ENCODE results near the gene SYT1.

- TF ChIP-seq EZH2 (IDR thresholded peaks at IDR 0.05; ENCODE audit: insufficient read depth, low read length) = no peak
- TF ChIP-seq, protein P1, sequence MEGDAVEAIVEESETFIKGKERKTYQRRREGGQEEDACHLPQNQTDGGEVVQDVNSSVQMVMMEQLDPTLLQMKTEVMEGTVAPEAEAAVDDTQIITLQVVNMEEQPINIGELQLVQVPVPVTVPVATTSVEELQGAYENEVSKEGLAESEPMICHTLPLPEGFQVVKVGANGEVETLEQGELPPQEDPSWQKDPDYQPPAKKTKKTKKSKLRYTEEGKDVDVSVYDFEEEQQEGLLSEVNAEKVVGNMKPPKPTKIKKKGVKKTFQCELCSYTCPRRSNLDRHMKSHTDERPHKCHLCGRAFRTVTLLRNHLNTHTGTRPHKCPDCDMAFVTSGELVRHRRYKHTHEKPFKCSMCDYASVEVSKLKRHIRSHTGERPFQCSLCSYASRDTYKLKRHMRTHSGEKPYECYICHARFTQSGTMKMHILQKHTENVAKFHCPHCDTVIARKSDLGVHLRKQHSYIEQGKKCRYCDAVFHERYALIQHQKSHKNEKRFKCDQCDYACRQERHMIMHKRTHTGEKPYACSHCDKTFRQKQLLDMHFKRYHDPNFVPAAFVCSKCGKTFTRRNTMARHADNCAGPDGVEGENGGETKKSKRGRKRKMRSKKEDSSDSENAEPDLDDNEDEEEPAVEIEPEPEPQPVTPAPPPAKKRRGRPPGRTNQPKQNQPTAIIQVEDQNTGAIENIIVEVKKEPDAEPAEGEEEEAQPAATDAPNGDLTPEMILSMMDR (IDR thresholded peaks at IDR 0.05; ENCODE audit: insufficient read depth, low read depth, low read length) = no peak
Observed at GRCh38 chr12:79486154-79486553, 621.6 kb downstream of the SYT1 start.

All from astrocyte (in vitro differentiated cells and primary cell).